ENCODE data around the gene MGST1. TPM values are rescaled to one million over a fixed set of nuclear protein-coding genes. Genes with fewer than 3 reads are reported as not detected.

MGST1 gene
- total RNA-seq, 3 donors from 2014 or later (not counting 1 experiment from before 2014, with no cell fraction given): 0.40 to 4.3 (median 0.63) TPM

- Mint-ChIP-seq H3K27me3 (ENCODE audit: low read depth in 2 of 2) (no peaks in the 10 kb centered on the region), H3K27ac (no peak overlapping the region), H3K4me3 (no peak overlapping the region), H3K9me3 (peaks cover 12 to 20% of the 10 kb centered on the region in 2 donors), H3K36me3 (no peaks in the 10 kb centered on the region), H3K4me1 (no peaks in the 10 kb centered on the region)
- no peak for TF ChIP-seq CTCF (IDR thresholded peaks at IDR 0.05)
- ATAC-seq: no peak
- Histone ChIP-seq H3K27ac (ENCODE audit: low read length) (no peak overlapping the region), H3K4me1 (ENCODE audit: control insufficient read depth, insufficient read depth, low read length) (no peaks in the 10 kb centered on the region), H3K27me3 (ENCODE audit: control insufficient read depth, insufficient read depth, low read length) (no peaks in the 10 kb centered on the region), H3K4me3 (ENCODE audit: low read length) (no peak overlapping the region), H3K36me3 (ENCODE audit: control insufficient read depth, insufficient read depth, low read length) (no peaks in the 10 kb centered on the region), H3K9me3 (ENCODE audit: control insufficient read depth, insufficient read depth, low read length) (no peaks in the 10 kb centered on the region)
- WGBS (ENCODE audit: insufficient coverage): 80% methylated on average over 1 of the region's 7 CpGs
- no peak for DNase-seq
- intact Hi-C loops (cut with micrococcal nuclease): no loop called here
Measured at GRCh38 chr12:16300736-16301135, 46.7 kb upstream of the MGST1 start.

GRCh38 chr12:16303939-16304338, 43.5 kb upstream of the MGST1 start:
- intact Hi-C loops (cut with micrococcal nuclease): no loop called here
- no peak for DNase-seq
- no peaks in the 10 kb centered on the region for H3K27me3 Mint-ChIP-seq (ENCODE audit: low read depth in 2 of 2)
- ATAC-seq: no peak
- H3K27me3 ChIP-seq (ENCODE audit: control insufficient read depth, insufficient read depth, low read length): no peaks in the 10 kb centered on the region
- no peak overlapping the region for H3K27ac Mint-ChIP-seq
- no peak overlapping the region for H3K4me3 Mint-ChIP-seq
- no peak overlapping the region for H3K4me3 ChIP-seq (ENCODE audit: low read length)
- H3K9me3 Mint-ChIP-seq: peaks cover 8 to 16% of the 10 kb centered on the region in 2 donors
- WGBS (ENCODE audit: insufficient coverage): 53% methylated on average over 2 of the region's 2 CpGs
- H3K27ac ChIP-seq (ENCODE audit: low read length): no peak overlapping the region
- H3K36me3 ChIP-seq (ENCODE audit: control insufficient read depth, insufficient read depth, low read length): no peaks in the 10 kb centered on the region
- no peaks in the 10 kb centered on the region for H3K36me3 Mint-ChIP-seq
- no peaks in the 10 kb centered on the region for H3K4me1 Mint-ChIP-seq
- peaks cover under 1% of the 10 kb centered on the region for H3K9me3 ChIP-seq (ENCODE audit: control insufficient read depth, insufficient read depth, low read length)
- no peaks in the 10 kb centered on the region for H3K4me1 ChIP-seq (ENCODE audit: control insufficient read depth, insufficient read depth, low read length)
- no peak for TF ChIP-seq CTCF (IDR thresholded peaks at IDR 0.05)

GRCh38 chr12:16307856-16308475, 39.5 kb upstream of the MGST1 start:
- DNase-seq (no peak), ATAC-seq (no peak)
- no peaks in the 10 kb centered on the region for H3K4me1 Mint-ChIP-seq
- no peak for TF ChIP-seq CTCF (IDR thresholded peaks at IDR 0.05)
- WGBS (ENCODE audit: insufficient coverage): 62% methylated on average over 2 of the region's 3 CpGs
- H3K9me3 Mint-ChIP-seq: peaks cover 16 to 24% of the 10 kb centered on the region in 2 donors
- no peaks in the 10 kb centered on the region for H3K27me3 Mint-ChIP-seq (ENCODE audit: low read depth in 2 of 2)
- H3K36me3 Mint-ChIP-seq: peaks cover 5% of the 10 kb centered on the region
- no peak overlapping the region for H3K4me3 Mint-ChIP-seq
- Histone ChIP-seq H3K36me3 (ENCODE audit: control insufficient read depth, insufficient read depth, low read length) (no peaks in the 10 kb centered on the region), H3K4me1 (ENCODE audit: control insufficient read depth, insufficient read depth, low read length) (no peaks in the 10 kb centered on the region), H3K4me3 (ENCODE audit: low read length) (no peak overlapping the region), H3K27ac (ENCODE audit: low read length) (no peak overlapping the region), H3K27me3 (ENCODE audit: control insufficient read depth, insufficient read depth, low read length) (no peaks in the 10 kb centered on the region), H3K9me3 (ENCODE audit: control insufficient read depth, insufficient read depth, low read length) (peaks cover 3% of the 10 kb centered on the region)
- intact Hi-C loops (cut with micrococcal nuclease): no loop called here
- no peak overlapping the region for H3K27ac Mint-ChIP-seq

- intact Hi-C loops (cut with micrococcal nuclease): no loop called here
- no peaks in the 10 kb centered on the region for H3K36me3 ChIP-seq (ENCODE audit: control insufficient read depth, insufficient read depth, low read length)
- H3K27ac Mint-ChIP-seq: no peak overlapping the region
- ATAC-seq (no peak), DNase-seq (no peak)
- 77% methylated on average over 1 of the region's 1 CpG for WGBS (ENCODE audit: insufficient coverage)
- H3K4me3 ChIP-seq (ENCODE audit: low read length): no peak overlapping the region
- H3K9me3 Mint-ChIP-seq: peaks cover 12 to 20% of the 10 kb centered on the region in 2 donors
- peaks cover 3% of the 10 kb centered on the region for H3K9me3 ChIP-seq (ENCODE audit: control insufficient read depth, insufficient read depth, low read length)
- TF ChIP-seq CTCF (IDR thresholded peaks at IDR 0.05): no peak
- peaks cover 7% of the 10 kb centered on the region for H3K36me3 Mint-ChIP-seq
- no peak overlapping the region for H3K4me3 Mint-ChIP-seq
- H3K27me3 Mint-ChIP-seq (ENCODE audit: low read depth in 2 of 2): no peaks in the 10 kb centered on the region
- H3K4me1 Mint-ChIP-seq: no peaks in the 10 kb centered on the region
- no peak overlapping the region for H3K27ac ChIP-seq (ENCODE audit: low read length)
- H3K4me1 ChIP-seq (ENCODE audit: control insufficient read depth, insufficient read depth, low read length): no peaks in the 10 kb centered on the region
- H3K27me3 ChIP-seq (ENCODE audit: control insufficient read depth, insufficient read depth, low read length): no peaks in the 10 kb centered on the region
Measured at GRCh38 chr12:16310934-16311333, 36.5 kb upstream of the MGST1 start.

All from natural killer cell (primary cell).